IPS-15b (cell line): Measurements from ENCODE around the gene PHPT1.
"Not testable (repeated sequence)": the region's sequence is repeated elsewhere in the genome, so short reads cannot be mapped to it uniquely, and the experiment has no call there.

Experiments used
- H3K27me3 ChIP-seq: one replicate; pipeline ENCODE4 v1.6.1; 2013; ENCODE audit warnings: low read length; ENCODE audit not compliant: control insufficient read depth, insufficient read depth
- H3K36me3 ChIP-seq: one replicate; pipeline ENCODE4 v1.6.1; 2013; ENCODE audit warnings: low read length; ENCODE audit not compliant: control insufficient read depth, insufficient read depth
- H3K4me1 ChIP-seq: one replicate; pipeline ENCODE4 v1.6.1; 2013; ENCODE audit warnings: mild to moderate bottlenecking, low read length; ENCODE audit not compliant: control insufficient read depth, insufficient read depth
- H3K4me3 ChIP-seq: one replicate; pipeline ENCODE4 v1.5.1; 2013; ENCODE audit warnings: low read depth, low read length
- H3K9ac ChIP-seq: one replicate; pipeline ENCODE4 v1.6.1; 2013; ENCODE audit warnings: low read depth, mild to moderate bottlenecking, low read length
- H3K9me3 ChIP-seq: one replicate; pipeline ENCODE4 v1.6.1; 2013; ENCODE audit warnings: mild to moderate bottlenecking, low read length; ENCODE audit not compliant: control insufficient read depth, insufficient read depth

The PHPT1 gene

DNA sequence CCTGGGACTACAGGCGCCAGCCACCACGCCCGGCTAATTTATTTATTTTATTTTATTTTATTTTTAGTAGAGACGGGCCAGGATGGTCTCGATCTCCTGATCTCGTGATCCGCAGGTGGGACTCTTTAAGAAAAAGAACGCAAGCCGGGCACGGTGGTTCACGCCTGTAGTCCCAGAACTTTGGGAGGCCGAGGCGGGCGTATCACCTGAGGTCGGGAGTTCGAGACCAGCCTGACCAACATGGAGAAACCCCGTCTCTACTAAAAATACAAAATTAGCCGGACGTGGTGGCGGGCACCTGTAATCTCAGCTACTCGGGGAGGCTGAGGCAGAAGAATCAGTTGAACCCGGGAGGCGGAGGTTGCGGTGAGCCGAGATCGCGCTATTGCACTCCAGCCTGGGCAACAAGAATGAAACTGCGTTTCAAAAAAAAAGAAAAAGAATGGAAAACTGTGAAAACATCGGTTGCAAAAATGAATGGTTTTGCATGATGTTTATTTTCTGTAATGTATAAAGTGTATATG lies 17.8 kb downstream of the PHPT1 start:
- H3K4me3 ChIP-seq, result peak overlapping the region; percentile 41

DNA sequence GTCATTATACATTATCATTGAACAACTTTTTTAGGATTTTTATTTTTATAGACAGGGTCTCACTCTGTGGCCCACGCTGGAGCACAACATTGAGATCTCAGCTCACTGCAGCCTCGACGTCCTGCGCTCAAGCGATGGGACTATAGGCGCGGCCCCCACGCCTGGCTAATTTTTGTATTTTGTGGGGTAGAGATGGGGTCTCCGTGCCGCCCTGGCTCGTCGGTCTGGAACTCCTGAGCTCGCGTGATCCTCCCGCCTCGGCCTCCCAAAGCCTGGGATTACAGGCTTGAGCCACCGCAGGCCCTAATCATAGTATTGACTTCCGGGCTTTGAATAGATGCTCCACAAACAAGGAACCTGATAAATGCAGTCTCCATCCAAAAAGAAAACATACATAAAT lies 18.3 kb downstream of the PHPT1 start:
- no peaks in the 10 kb centered on the region for H3K4me1 ChIP-seq
- no peak overlapping the region for H3K4me3 ChIP-seq

More for the DNA sequence above, 17.8 kb downstream of the PHPT1 start:
- not testable (repeated sequence) for H3K9ac ChIP-seq, H3K4me1 ChIP-seq, H3K27me3 ChIP-seq, H3K9me3 ChIP-seq
- H3K36me3 ChIP-seq, result peaks cover 22% of the 10 kb centered on the region

GRCh38 chr9:136867917-136868316 lies 18.7 kb downstream of the PHPT1 start:
- H3K36me3 ChIP-seq, result peaks cover 13% of the 10 kb centered on the region
- H3K4me1 ChIP-seq, result no peaks in the 10 kb centered on the region
- H3K9me3 ChIP-seq, result peaks cover 12% of the 10 kb centered on the region
- H3K9ac ChIP-seq, result no peak overlapping the region
- no peak overlapping the region for H3K4me3 ChIP-seq
- H3K27me3 ChIP-seq, result no peaks in the 10 kb centered on the region

More for the DNA sequence above, 18.3 kb downstream of the PHPT1 start:
- peaks cover 8% of the 10 kb centered on the region for H3K9me3 ChIP-seq
- H3K36me3 ChIP-seq, result peaks cover 17% of the 10 kb centered on the region
- H3K27me3 ChIP-seq, result no peaks in the 10 kb centered on the region
- no peak overlapping the region for H3K9ac ChIP-seq

GRCh38 chr9:136868644-136869043 lies 19.4 kb downstream of the PHPT1 start:
- no peak overlapping the region for H3K9ac ChIP-seq
- no peak overlapping the region for H3K4me3 ChIP-seq
- H3K27me3 ChIP-seq, result no peaks in the 10 kb centered on the region
- peaks cover 12% of the 10 kb centered on the region for H3K9me3 ChIP-seq
- H3K36me3 ChIP-seq, result peaks cover 6% of the 10 kb centered on the region
- no peaks in the 10 kb centered on the region for H3K4me1 ChIP-seq

- H3K4me1 ChIP-seq, H3K4me3 ChIP-seq: not testable (repeated sequence)
- H3K9me3 ChIP-seq, result peaks cover 12% of the 10 kb centered on the region
These were observed 20.4 kb downstream of the PHPT1 start for GRCh38 chr9:136869611-136870010.

DNA sequence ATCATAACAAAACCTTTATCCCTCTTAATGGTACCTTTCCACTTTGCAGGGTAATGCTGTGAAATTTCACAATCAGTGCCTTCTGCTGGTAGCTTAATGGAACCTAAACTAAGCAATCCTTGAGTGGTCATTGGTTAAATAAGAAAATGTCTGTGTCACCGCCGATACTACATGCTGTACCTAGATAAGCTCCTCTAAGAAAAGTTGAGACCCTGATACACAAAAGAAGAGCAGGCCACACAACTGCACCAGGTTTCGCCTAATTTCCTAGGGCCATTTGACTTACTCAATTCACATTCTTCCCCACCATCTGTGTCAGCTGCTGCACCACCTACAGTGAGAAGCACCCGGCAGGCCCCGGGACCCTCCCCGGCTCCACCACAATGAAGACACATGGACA lies 25.9 kb downstream of the PHPT1 start:
- H3K36me3 ChIP-seq, result no peaks in the 10 kb centered on the region
- no peak overlapping the region for H3K4me3 ChIP-seq

More at GRCh38 chr9:136869611-136870010, 20.4 kb downstream of the PHPT1 start:
- H3K27me3 ChIP-seq, H3K36me3 ChIP-seq, H3K9ac ChIP-seq: not testable (repeated sequence)

GRCh38 chr9:136876476-136876875 lies 27.3 kb downstream of the PHPT1 start:
- Histone ChIP-seq H3K36me3 (no peaks in the 10 kb centered on the region), H3K27me3 (no peaks in the 10 kb centered on the region), H3K4me1 (no peaks in the 10 kb centered on the region), H3K4me3 (no peak overlapping the region), H3K9me3 (peaks cover 7% of the 10 kb centered on the region), H3K9ac (no peak overlapping the region)

More for the DNA sequence above, 25.9 kb downstream of the PHPT1 start:
- H3K9ac ChIP-seq, result no peak overlapping the region
- H3K9me3 ChIP-seq, result peaks cover 12% of the 10 kb centered on the region
- H3K4me1 ChIP-seq, result no peaks in the 10 kb centered on the region
- no peaks in the 10 kb centered on the region for H3K27me3 ChIP-seq

DNA sequence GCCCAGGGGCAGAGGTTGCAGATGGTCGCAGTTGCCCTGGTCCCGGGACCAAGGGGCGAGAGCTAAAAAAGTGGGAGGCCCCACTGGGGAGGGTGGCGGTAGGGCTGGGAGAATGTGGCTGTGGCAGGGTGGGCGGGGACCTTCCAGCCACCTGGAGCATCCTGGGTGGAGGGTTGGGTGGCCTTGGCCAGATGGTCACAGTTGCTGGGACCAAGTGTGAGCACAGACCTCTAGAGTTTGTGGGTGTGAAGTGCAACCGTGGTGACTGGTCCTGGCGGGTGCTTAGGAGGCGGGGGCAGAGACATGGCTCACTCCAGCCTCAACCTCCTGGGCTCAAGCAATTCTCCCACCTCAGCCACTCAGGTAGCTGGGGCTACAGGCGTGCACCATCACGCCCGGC lies 31.4 kb downstream of the PHPT1 start:
- no peaks in the 10 kb centered on the region for H3K9me3 ChIP-seq
- H3K9ac ChIP-seq, result no peak overlapping the region
- H3K36me3 ChIP-seq, result no peaks in the 10 kb centered on the region
- H3K4me3 ChIP-seq, result no peak overlapping the region
- H3K4me1 ChIP-seq, result peaks cover 5% of the 10 kb centered on the region
- no peaks in the 10 kb centered on the region for H3K27me3 ChIP-seq

GRCh38 chr9:136881691-136882108 lies 32.5 kb downstream of the PHPT1 start:
- Histone ChIP-seq H3K36me3 (no peaks in the 10 kb centered on the region), H3K4me1 (peaks cover 5% of the 10 kb centered on the region), H3K9ac (peak overlapping the region; percentile 24), H3K9me3 (no peaks in the 10 kb centered on the region), H3K4me3 (no peak overlapping the region), H3K27me3 (no peaks in the 10 kb centered on the region)

DNA sequence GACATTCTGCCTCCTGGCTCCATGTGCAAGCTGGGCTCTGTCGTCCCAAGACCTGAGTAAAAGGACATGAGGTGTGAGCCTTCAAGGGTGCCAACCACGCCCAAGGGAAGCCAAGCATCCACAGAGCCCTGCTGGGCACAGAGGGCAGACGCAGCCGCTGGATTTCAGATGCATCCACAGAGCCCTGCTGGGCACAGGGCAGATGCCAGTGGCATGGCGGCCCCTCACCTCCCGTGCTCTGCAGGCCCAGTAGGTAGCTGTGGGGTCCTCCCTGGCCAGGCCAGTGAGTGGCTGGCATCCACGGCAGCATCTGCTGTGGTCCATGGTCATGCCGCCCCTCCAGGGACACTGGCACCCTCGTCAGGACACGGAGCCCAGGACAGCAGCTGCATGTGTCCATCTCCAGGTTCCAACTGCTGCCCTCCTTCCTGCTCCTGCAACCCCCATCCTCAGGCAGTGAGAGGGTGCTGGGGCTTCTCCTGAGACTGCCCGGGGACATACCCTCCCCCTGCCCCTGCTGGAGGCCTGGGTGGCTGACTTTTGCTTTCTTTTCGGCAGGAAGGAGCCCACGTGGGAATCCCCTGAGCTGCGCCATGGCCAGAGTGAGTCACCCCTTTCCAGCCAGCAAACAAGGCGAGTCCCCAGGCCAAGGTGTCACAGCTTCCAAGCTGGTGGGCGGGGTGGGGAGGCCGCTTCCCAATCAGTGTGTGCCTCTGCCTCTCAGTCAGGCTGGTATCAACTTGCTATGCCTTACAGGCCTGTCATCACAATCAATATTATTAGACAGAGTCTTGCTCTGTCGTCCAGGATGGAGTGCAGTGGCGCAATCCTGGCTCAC lies 33.1 kb downstream of the PHPT1 start:
- no peaks in the 10 kb centered on the region for H3K27me3 ChIP-seq
- no peaks in the 10 kb centered on the region for H3K9me3 ChIP-seq
- no peaks in the 10 kb centered on the region for H3K36me3 ChIP-seq
- H3K9ac ChIP-seq, result peak overlapping the region; percentile 24
- H3K4me3 ChIP-seq, result no peak overlapping the region
- peaks cover 5% of the 10 kb centered on the region for H3K4me1 ChIP-seq

- not testable (repeated sequence) for H3K4me3 ChIP-seq, H3K36me3 ChIP-seq, H3K4me1 ChIP-seq, H3K9ac ChIP-seq, H3K27me3 ChIP-seq, H3K9me3 ChIP-seq
These were observed 33.7 kb downstream of the PHPT1 start for GRCh38 chr9:136882947-136883283.

DNA sequence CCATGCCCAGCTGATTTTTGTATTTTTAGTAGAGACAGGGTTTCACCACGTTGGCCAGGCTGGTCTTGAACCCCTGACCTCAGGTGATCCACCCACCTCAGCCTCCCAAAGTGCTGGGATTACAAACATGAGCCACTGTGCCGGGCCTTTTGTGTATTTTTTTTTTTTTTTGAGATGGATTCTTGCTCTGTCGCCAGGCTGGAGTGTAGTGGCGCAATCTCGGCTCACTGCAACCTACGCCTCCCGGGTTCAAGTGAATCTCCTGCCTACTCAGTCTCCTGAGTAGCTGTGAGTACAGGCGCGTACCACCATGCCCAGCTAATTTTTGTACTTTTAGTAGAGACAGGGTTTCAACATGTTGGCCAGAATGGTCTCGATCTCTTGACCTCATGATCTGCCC lies 34.5 kb downstream of the PHPT1 start:
- not testable (repeated sequence) for H3K27me3 ChIP-seq, H3K9me3 ChIP-seq, H3K9ac ChIP-seq, H3K4me3 ChIP-seq, H3K36me3 ChIP-seq, H3K4me1 ChIP-seq
